Measurements from ENCODE around the gene TBCC.

The TBCC gene

GRCh38 chr6:42774201-42774600 is 28.3 kb upstream of the TBCC start:
- no peak for DNase-seq

GRCh38 chr6:42771741-42772100 is 25.8 kb upstream of the TBCC start:
- no peak for DNase-seq

GRCh38 chr6:42769836-42770235 is 23.9 kb upstream of the TBCC start:
- DNase-seq: no peak

- DNase-seq: no peak
These were observed 23.1 kb upstream of the TBCC start for GRCh38 chr6:42769051-42769450.

- DNase-seq: no peak
These were observed 20.3 kb upstream of the TBCC start for GRCh38 chr6:42766163-42766670.

- no peak for DNase-seq
These were observed 19.2 kb upstream of the TBCC start for GRCh38 chr6:42764911-42765648.

- no peak for DNase-seq
These were observed 17.0 kb upstream of the TBCC start for GRCh38 chr6:42762950-42763349.

GRCh38 chr6:42762426-42762859 is 16.5 kb upstream of the TBCC start:
- DNase-seq: no peak

- no peak for DNase-seq
These were observed 15.6 kb upstream of the TBCC start for GRCh38 chr6:42761287-42762067.

GRCh38 chr6:42758756-42759430 is 13.0 kb upstream of the TBCC start:
- no peak for DNase-seq

- DNase-seq: peak in 12 of 58 donors; percentile 3 to 35 (median 20)
These were observed 10.8 kb upstream of the TBCC start for GRCh38 chr6:42756722-42757121.

- DNase-seq: no peak
These were observed 8.9 kb upstream of the TBCC start for GRCh38 chr6:42754759-42755158.

- no peak for DNase-seq
These were observed 5.2 kb upstream of the TBCC start for GRCh38 chr6:42751055-42751454.

GRCh38 chr6:42748203-42748898 is 2.4 kb upstream of the TBCC start:
- DNase-seq: peak in 2 of 58 donors; percentile 7 to 13

- DNase-seq: peak in 57 of 58 donors; percentile 36 to 88 (median 74)
These were observed 824 bp upstream of the TBCC start for GRCh38 chr6:42746463-42747391.

- peak in 24 of 58 donors; percentile 9 to 64 (median 33) for DNase-seq
These were observed 742 bp downstream of the TBCC start for GRCh38 chr6:42745083-42745639.

- no peak for DNase-seq
These were observed 1.5 kb downstream of the TBCC start for GRCh38 chr6:42744351-42744893.

- DNase-seq: no peak
These were observed 3.6 kb downstream of the TBCC start for GRCh38 chr6:42742116-42742894.

- no peak for DNase-seq
These were observed 5.2 kb downstream of the TBCC start for GRCh38 chr6:42740725-42741124.
